CD4-positive, alpha-beta T cell treated with Interleukin-1 beta for 1 hour (primary cell): ENCODE results near the gene ZNFX1.
A peak's percentile ranks its signal among the peaks of the same experiment; 100 is the strongest.
"Not testable (repeated sequence)": the region's sequence is repeated elsewhere in the genome, so short reads cannot be mapped to it uniquely, and the experiment has no call there.

Source experiments
- DNase-seq, 2 donors: peaks; one replicate each; pipeline ENCODE4 v3.0.0-alpha.2; 2020 to 2022

ZNFX1 gene

DNA sequence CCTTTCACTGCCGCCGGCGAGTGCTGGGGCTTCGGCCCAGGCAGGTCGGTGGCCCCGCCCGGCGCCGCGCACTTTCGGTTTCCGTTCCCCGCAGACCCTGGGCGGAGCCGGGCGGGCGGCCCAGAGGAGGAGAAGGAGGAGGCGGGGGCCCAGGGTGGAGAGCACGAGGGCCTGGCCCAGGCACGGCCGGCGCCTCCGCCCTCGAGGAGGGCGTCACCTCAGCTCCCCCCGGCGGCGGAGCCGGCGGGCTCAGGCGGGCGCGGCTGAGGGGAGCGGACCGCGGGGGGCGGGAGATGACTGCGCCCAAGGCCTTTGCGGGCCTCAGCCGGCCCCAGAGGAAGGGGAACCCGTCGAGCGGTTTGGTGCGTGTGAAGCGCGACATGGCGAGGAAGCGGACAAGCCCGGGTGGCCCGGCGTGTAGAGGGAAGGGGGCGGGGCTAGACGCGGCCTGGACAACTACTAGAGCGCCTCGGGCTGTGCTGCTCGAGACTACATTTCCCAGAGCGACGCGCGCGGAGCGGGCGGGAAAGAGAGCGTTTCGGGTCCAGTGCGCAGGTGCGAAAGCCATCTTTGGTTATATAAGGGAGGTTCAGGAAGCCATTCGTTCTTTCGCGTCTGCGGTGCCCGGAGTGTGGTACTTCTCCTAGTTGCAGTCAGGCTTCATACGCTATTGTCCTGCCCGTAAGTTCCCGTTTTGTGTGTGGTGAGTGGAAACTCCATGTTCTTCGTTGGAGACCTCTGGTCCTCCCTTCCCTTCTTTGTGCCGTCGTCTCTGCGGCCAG lies at the start of gene ZNFX1:
TSS of gene ZNFX1 (minus strand) at position 22 of the 782 bp plus-strand sequence. CDS start 2,218 bp downstream, outside the sequence.
- DNase-seq: peak; percentile 98 to 99

DNA sequence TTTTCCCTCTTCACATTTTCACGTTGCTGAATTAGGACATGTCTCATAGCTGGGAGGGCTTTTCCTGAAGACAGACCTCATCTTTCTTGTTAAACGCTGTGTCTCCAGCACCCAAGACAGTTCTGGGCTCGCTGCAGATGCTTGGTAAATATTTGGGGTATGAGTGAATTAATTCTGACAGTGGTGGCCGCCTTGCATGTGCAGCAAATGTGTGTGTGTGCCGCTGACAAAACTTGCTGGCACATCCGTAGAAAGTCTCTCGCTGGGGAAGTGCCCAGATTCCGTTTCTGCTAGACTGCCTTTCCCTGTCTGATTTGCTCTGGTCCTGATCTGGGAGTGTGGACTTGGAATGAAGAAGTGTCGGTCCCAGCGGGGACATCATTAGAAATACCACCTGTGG lies 48.2 kb upstream of the ZNFX1 start:
- no peak for DNase-seq

DNA sequence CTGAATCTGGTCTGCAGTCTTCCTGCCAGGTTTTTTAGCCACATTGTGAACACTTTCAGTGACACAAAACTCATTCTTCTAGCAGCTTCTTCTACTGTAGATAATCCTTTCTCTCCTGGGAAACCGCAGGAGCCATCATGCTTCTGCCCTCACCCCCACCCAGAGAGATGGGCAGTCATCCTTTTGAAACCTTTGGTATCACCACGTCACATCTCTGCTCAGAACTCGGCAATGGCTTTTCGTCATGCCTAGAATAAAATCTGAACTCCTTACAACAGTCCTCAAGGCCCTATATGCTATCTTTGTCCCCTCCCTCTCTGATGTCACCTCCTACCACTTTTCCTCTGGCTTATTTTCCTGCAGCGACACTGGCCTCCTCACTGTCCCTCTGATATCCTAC lies 46.4 kb upstream of the ZNFX1 start:
- no peak for DNase-seq

DNA sequence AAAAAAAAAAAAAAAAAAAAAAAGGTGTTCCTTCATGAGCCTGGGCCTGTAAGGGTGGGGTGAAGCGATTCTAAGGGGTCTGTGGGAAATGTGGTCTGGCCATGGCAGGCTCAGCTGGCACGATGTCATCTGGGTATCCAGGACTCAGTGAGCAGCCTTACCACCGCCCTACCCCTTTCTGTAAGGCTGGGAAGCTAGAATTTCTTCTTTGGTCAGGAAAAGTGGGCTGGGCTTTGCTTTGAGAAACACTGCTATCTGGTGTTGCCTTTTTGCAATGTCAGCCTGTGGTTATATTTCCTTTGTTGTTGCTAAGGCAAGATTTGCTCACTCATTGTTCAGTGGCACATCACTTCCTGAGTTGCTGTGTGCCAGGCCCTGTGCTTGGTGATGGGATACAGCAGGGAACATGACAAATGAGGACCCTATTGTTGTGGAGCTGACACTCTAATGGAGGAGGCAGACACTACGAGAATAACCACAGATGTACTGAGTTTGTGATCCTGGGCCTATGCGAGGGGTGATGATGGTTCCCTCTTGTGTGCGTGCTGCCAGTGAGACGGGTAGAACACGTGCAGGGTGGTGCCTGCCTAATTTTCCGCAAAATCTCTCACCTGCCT lies 45.9 kb upstream of the ZNFX1 start:
- peak; percentile 45 to 60 for DNase-seq

DNA sequence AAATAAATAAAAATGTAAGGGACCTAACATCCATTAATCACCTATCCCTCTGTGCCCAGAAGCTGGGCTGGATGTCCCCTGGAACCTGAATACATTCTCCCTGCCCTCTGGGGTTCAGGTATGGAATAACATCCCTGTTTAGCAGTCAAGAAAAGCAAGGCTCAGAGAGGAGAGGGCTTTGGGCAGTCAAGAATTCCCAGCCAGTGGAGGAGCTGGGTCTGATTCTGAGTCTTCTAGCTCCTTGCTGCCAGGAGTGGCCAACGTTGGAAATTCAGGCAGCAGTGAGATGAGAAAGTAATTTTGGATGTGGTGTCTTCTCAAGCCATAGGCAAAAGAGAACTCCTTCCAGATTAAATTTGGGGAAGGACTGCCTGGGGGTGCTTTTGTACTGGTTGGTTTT lies 42.6 kb upstream of the ZNFX1 start:
- no peak for DNase-seq

DNA sequence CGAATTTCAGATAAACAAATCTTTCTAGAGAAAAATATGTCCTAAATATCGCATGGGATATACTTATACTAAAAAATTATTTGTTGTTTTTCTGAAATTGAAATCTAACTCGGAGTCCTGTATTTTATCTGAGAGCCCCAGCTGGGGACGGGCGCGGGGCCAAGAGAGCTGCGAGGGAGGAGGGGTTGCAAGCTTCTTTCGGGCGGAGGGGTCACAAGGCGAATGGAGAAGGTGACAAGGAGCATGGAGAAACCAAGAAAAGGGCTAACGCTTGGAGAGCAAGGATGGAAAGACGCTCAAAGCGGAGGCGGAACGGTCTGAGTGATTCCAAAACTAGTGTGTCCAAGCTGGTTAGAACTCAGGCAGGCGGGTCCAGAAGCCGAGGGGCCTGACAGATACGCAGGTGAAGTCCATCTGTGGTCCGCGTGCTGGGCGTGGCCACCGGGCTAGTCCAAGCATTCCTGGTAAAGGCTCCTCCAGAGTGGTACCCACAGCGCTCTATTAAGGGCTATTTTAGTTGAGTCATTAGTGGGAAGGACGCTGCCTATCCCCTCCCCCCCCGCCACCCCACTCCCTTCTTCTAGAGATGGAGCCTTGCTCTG lies 41.5 kb upstream of the ZNFX1 start:
- no peak for DNase-seq

DNA sequence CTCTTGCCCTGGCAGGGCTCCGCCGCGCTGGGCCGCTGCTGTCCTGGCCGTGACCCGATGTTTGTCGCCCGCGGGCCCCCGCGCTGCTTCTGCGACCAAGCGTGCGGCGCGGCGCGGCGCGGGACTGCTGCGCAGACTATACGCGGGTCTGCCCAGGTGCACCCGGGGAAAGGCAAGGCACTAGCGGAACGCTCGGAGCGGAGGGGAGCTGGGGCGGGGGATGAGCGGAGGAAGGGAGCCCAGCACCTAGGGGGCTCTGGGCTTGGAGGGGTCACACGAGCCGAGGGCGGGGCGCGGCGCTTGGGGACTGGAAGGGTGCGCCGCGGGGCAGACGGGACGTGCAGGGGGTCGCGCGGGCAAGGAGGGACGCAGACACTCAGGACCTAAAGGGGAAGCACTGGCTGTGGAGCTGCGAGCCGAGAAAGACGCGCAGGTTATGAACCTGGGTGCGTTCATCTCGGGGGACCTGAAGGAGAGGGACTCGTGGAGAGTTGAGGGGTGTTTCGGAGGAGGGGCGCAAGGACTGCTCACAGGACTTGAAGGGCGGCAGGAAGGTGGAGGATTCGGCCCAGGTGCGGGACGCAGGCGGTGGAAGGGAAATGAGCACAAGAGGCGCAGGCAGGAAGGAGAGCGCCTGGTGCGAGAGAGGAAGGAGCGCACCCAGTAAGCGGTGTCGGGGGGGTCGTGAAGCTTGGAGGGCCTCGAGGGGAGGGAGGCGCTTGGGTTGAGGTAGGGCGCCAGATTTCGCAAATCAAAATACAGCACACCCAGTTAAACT lies 40.8 kb upstream of the ZNFX1 start:
- peak; percentile 4 to 21 for DNase-seq

DNA sequence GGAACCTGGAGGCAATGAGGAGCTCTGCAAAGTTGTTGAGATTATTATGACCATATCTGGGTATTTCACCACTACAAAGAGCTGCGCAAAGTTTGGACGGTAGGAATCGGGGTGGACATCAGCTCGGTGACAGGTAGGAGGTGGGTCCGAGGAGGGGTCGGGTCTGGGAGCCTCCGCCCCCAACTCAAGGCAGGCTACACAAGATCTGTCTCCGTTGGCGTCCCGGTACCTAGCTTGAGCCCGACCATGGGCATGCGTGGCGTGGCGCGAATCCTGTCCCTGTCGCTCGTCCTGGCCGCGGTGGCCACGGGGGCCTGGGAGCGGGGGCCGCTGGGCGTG lies 40.2 kb upstream of the ZNFX1 start:
- no peak for DNase-seq

DNA sequence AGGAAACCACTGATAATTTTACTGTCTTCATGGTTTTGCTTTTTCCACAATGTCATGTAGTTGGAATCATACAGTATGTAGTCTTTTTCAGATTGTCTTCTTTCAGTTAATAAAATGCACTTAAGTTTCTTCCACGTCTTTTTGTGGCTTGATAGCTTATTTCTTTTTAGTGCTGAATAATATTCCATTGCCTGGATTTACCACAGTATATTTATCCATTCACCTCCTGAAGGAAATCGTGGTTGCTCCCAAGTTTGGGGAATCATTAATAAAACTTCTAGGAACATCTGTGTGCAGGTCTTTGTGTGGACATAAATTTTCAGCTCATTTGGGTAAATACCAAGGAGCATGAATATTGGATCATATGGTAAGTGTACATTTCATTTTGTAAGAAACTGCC lies 38.8 kb upstream of the ZNFX1 start:
- no peak for DNase-seq

DNA sequence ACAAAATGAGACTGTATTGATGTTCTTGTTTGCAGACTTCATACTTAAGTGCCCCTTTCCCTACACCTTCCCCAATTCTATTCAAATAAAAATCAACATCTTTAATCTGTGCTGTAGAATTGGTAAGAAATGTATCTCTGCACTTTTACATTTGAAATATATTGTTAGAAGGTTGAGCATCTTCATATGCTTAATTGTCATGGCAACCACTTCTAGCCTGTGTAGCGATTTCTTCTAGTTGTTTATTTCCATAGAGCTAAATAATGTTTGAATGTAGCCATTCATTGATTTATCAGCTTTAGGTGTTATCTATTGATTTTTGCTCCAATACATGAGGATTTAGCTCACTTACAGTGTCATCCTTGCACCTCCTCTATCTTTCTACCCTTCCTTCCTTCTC lies 37.7 kb upstream of the ZNFX1 start:
- no peak for DNase-seq

DNA sequence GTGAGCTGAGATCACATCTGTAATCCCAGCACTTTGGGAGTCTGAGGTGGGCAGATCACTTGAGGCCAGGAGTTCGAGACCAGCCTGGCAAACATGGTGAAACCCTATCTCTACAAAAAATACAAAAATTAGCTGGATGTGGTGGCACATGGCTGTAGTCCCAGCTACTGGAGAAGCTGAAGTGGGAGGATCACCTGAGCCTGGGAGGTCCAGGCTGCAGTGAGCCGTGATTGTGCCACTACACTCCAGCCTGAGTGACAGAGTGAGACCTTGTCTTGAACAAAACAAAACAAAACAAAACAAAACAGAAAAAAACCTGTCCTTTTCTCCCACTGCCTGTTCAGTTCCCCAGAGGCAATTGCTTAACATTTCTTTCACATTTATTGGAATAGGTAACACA lies 36.2 kb upstream of the ZNFX1 start:
- not testable (repeated sequence) for DNase-seq

DNA sequence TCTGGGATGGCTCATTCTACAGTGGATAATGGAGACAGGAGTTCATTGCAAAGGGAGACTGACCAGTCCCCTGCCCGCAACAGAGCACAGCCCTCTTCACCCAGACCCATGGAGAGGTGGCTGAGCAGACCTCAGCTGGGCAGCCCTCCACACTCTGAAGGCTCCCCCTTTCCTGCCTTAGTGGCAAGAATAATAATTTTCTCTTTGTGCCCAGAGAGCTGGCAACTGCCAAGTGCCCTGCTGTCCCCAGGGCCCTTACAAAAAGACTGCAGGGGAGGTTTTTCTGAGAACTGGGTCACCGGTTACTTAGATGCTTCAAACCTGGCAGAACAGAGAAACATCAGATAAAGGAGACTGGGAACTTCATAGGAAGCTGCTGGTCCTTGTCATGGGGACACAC lies 35.4 kb upstream of the ZNFX1 start:
- no peak for DNase-seq

DNA sequence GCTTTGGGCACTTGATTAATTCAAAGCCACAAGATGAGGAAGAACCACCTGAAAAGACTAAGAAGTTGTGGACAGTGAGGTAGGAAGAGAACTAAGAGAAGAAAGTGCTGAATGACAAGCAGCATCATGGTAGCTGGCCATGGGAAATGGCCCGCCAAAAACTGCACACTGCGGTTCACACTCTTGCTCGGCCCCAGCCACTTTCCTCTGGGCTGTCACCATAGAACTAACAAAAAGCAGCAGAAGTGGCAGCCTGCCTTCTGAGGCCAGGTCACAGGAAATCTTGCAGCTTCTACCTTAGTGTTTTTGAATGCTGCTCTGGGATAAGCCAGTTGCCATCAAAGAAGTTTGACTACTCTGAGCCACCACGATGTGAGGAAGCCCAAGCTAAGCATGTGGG lies 34.8 kb upstream of the ZNFX1 start:
- DNase-seq: no peak

DNA sequence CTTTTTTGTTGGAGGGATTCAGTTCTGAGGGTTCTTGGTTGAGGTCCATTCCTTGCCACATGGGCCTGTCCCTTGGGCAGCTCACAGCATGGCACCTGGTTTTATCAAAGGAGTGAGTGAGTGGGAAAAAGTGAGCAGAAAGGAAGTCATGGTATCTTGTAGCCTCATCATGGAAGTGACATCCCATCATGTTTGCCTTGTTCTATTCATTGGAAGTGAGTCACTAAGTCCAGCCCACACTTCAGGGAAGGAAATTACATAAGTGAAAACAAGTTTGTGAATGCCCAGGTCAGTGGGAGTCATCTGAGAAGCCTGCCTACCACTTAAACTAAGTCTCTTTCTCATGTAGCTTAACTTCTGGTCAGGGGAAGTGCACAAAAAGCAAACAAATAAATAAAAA lies 32.8 kb upstream of the ZNFX1 start:
- no peak for DNase-seq

DNA sequence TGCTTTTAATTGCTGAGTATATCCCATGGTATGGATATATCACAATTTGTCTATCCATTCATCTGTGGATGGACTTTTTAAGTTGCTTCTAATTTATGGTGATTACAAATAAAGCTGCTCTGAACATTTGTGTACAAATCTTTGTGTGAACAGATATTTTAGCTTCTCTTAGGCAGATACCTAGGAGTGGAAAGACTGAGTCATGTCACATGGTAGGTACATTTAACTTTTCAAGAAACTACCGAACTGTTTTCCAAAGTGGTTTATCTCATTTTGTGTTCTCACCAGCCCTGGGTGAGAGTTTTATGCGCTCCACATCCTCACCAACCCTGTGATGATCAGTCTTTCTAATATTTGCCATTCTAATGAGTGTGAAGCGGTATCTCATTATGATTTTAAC lies 31.0 kb upstream of the ZNFX1 start:
- no peak for DNase-seq

DNA sequence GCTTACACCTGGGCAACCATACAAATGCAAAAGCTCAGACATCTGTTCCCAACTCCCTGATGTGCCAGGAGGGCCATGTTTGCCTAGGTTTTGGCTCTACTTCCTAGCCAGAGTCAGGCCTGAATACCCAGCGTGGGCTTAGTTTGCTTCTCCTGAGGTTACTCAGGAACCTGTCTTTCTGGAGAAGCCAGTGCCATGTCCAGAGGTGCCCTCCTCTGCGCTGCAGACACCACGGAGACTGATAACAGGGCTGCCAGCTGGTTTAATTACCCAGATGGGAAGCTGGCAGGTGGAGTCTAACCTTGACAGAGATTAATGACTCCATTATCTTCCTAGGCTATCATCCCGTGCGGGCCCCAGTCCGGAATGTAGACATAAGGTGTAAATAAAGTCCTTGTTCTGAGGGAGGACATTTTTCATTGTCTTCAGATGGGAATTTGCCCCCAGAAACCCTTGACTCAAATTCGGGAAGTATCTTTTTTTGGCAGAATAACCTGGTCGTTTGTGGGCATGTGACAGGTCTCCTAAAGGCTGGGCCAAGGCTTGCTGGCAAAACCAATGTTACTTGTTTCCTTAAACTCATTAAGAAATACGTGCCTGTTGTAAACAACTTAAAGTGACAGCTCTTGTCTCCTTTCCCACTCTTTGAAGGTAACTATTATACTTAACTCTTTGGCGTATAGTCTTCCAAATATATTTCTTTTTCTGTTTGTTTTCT lies 29.2 kb upstream of the ZNFX1 start:
- DNase-seq: no peak

DNA sequence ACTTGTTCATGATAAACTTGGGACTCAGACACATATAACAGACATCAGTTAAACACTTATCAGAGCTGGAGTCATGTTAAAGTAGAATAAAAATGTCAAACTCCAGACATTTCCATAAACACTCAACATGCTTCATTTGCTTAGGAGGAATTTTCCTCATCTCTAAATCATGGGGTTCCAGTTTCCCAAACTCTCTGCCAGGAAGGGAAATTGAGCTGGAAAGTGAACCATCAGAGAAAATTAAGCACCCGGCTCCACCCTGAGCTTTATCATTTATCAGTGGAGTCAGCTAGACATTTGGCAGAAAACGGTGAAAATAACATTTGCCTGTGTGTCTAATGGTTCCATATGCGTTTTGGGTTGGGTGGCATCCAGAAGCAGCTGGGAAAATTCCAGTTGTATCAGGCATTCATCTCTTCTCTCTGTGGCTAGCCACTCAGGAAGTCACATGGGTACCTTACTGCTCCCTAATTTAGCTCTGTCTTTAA lies 25.3 kb upstream of the ZNFX1 start:
- no peak for DNase-seq

DNA sequence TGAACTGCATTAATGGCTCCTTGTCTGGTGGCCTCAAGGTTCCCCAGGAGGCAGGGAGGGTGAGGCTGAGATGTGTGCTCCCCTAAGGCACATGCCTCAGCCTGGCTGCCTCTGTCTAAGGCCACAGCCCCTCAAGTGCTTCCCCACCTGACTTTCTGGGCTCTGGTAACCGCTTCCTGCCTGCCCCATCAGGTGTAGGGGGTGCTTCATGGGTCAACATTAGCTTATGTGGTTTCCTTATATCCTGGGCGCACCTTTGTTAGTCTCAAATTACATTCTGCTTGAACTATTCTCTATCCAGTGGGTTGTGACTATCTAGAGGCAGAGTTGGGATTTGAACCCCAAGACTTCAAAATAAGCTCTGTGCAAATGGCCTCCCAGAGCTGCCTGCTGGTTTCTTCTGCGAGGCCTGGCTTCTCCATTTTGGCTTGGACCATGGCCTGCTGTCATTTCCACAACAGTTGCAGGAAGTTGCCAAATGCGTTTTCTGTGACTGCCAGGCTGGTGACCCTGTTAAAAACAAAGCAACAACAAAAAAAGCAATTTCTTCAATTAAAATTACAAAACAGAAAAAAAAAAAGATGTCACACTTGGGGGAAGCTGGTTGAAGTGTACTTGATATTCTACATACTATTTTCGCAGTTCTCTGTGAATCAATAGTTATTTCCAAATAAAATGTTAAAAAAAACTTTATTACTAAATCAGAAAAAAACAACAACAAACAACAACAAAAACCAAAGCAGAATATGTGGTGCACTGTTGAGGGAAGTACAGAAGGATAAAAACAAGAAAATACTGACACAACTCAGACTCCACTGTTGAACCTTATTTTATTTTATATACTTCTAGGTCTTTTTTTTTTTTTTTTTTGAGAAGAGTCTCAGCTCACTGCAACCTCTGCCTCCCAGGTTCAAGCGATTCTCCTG lies 20.0 kb upstream of the ZNFX1 start:
- peak in 1 of 2 donors; percentile 45 for DNase-seq

DNA sequence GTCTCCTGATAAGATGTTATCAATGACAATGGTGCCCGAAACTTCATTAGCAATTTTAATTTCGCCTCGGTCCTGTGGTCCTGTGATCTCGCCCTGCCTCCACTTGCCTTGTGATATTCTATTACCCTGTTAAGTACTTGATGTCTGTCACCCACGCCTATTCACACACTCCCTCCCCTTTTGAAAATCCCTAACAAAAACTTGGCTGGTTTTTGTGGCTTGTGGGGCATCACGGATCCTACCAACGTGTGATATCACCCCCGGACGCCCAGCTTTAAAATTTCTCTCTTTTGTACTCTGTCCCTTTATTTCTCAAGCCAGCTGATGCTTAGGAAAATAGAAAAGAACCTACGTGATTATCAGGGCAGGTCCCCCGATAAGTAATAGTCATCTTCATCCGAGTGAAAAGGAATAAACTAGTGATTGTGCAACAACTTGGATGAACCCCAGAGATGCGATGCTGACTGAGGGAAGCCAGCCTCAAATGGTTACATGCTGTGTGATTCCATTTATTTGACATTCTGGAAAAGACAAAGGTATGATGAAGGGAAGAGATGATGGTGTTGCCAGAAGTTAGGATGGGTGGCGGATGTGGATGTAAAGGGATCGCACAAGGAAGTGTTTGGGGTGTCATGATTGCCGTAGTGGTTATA lies 16.3 kb upstream of the ZNFX1 start:
- not testable (repeated sequence) for DNase-seq

DNA sequence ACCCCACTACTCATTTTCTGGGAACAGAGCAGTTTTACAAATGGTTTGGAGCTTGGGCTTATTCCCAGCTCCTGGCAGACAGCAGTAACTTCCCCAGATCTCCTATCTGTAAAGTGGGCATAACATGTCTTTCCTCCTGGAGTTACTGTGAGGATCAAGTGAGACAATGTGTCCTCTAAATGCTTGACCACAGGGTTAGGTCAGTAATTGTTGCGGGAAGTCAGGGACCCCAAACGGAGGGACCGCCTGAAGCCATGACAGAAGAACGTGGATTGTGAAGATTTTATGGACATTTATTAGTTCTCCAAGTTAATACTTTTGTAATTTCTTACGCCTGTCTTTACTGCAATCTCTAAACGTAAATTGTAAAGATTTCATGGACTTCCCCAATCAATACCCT lies 15.3 kb upstream of the ZNFX1 start:
- DNase-seq: no peak

DNA sequence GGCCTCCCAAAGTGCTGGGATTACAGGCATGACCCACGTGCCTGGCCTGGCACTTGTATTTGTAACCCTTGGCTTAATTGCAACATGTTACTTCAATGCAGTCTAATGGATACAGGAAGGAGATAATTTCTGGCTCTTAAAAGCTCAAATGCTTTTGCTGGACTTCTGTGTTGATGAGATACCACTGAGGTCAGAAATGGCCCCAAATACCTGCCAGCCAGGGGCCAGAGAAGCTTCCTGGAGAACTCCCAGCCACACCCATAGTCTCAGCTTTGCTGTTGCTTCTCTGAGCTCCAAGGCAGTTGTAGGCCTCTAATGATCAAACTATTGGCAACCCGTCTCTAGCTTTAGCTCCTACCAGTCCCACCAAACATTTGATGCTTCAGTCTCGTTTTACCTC lies 14.2 kb upstream of the ZNFX1 start:
- no peak for DNase-seq
